GM19328 (cell line): Measurements from ENCODE around the gene REEP1.

Experiments
- ATAC-seq: cut with Tn5 transposase; IDR thresholded peaks from one replicate; pipeline ENCODE4 v1.9.1; 2021; ENCODE audit warnings: mild to moderate bottlenecking, moderate library complexity; ENCODE audit not compliant: unreplicated experiment

The REEP1 gene, protein sequence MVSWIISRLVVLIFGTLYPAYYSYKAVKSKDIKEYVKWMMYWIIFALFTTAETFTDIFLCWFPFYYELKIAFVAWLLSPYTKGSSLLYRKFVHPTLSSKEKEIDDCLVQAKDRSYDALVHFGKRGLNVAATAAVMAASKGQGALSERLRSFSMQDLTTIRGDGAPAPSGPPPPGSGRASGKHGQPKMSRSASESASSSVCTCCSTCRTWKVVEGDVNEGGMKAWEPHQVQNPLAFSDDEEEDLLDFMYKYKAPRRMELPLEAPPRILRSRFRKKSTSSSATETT

DNA sequence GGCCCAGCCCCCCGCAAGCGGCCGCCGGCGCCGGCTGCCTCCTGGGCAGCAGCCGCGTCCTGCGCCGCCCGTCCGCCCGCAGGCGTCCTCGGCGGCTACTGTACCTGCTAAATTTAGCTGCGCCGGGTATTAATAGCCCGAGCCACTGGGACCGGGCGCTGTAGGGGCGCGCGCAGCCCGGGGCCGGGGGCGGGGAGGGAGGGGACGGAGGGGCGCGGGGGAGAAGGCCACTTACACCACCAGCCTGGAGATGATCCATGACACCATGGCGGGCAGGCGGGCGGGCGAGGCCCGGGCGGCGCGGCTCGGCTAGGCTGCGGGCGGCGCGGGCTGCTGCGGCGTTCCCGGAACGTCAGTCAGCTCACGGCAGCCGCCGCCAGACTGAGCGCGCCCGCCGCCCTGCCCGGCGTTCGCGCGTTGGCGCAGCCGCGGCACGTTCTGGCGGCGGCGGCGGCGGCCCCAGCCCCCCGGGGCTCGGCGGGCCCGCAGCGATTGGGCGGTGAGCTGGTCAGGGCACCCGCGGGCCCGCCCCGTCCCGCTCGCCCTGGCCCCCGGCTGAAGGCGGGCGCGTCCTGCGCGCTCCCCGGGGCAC lies at the start of gene REEP1:
TSS of gene REEP1 (minus strand) at position 383 of the 592 bp plus-strand sequence. CDS start at position 267, 116 bp downstream.
- no peak for ATAC-seq

DNA sequence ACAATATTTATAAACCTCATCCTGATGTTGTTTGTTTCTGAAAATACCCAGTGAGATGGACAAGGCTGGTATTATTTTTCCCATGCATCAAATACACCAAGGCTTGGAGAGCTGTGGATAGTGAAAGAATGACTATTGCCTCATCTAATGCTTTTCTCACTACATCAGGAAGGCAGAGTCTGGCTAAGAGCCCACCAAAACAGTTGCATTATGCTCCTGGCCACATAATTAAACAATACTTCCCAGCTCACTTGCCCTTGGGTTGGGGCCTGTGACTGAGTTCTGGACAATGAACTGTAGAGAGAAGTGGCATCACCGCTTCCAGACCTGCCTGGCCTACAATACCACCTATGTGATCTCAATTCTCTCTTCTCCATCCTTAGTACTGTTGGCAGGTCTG lies 46.4 kb upstream of the REEP1 start:
- ATAC-seq: no peak

DNA sequence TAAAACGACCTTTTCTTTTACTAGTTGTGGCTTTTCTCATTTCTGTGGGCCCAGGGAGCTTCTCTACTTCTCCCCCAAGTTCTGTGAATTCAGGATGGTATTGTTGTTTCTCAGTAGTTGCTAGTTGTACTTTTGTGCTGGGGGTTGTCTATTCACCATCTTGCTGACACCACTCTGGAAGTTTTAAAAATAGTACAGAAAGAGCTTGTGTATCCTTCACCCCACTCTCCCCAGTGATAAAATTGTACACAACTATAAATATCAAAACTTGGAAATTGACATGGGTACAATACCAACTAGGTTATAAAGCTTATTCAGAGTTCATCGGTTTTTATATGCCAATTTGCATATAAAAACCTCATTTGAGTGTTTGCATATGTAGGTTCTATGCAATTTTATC lies 45.3 kb upstream of the REEP1 start:
- no peak for ATAC-seq

DNA sequence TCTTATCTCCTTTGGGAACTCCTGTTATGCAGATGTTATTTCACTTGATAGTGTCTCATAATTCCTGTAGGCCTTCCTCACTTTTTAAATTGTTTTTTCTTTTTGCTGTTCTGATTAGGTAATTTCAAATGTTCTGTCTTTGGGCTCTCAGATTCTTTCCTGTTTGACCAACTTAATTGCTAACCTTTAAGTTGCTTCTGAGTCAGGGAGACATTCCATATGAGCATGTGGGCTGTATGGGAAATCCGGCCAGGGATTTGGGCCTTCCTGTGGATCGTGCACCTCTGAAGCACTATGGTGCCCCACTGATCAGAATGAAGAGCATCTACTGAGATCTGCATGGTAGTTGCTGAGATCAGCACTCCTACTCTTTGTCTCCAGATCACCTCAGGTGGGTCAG lies 44.7 kb upstream of the REEP1 start:
- no peak for ATAC-seq

DNA sequence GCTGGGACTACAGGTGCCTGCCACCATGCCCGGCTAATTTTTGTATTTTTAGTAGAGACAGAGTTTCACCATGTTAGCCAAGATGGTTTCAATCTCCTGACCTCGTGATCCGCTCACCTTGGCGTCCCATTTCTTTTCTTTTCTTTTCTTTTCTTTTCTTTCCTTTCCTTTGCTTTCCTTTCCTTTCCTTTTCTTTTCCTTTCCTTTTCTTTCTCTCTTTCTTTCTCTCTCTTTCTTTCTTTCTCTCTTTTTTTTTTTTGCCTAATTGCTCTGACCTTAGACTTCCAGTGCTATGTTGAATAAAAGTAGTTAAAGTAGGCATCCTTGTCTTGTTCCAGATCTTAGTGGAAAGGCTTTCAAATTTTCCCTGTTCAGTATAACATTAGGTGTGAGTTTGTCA lies 41.0 kb upstream of the REEP1 start:
- ATAC-seq: no peak

DNA sequence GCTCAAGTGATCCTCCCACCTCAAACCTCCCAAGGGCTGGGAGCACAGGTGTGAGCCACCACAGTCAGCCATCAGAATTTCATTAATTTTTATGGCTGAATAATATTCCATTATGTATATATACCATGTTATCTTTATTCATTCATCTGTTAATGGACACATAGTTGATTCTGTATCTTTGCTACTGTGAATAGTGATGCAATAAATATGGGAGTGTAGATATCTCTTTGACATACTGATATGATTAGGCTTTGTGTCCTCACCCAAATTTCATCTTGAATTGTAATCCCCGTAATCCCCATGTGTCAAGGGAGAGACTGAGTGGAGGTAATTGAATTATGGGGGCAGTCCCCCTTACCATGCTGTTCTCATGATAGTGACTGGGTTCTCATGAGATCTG lies 38.2 kb upstream of the REEP1 start:
- ATAC-seq: no peak

DNA sequence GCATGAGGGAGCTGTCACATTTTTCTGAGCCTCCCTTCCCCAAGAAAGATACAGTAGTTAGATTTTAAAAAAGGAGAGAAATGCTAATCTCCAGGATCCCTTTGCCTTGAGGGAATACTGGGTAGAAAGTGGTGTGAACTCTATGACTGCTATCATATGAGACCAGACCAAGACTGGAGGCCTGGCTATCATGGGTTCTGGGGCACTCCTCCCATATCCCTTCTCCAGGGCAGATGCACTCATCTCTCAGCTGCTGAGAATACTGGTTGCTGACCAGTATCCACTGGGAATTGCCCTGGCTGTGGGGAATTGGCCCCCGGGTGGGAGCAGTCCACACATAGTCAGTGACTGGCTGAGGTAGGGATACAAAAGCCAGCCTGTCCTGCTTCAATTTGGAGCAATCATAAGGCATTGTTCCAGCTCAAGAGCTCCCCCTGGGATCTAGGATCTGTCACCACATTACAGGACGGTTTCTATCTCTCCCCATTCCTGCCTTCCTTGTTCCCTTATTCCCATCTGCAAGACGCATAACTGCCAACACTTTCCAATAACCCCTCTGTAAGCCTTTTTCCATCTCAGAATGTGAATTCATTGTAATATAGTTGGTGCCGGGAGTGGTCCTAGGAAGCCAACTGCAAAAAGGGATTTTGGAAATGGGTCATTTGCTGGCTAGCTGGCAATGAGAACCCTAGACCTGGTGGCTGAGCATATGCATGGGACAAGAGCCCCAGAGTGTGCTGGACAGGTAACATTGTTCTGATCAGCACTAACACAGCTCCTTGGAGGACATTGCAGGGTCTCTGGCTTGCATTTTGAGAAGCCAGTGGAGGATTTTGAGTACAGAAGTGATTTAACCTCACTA lies 35.4 kb upstream of the REEP1 start:
- no peak for ATAC-seq

DNA sequence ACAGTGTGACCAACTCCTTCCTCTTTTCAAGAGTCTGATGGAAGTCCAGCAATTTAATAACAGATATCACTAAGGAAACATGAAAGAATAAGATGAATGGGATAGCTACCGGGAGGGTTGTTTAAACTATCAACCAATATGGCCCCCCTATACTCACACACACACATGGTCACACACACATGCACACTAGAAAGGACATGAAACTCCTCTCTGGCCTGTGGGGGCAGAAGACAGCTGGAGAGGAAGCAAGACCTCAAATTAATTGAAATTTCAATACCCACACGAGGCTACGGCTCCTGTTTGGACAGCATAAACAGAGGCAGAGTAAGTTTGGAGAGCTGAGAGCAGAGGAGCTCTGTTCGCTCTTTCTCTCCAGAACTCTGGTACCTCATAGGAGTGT lies 34.7 kb upstream of the REEP1 start:
- no peak for ATAC-seq

DNA sequence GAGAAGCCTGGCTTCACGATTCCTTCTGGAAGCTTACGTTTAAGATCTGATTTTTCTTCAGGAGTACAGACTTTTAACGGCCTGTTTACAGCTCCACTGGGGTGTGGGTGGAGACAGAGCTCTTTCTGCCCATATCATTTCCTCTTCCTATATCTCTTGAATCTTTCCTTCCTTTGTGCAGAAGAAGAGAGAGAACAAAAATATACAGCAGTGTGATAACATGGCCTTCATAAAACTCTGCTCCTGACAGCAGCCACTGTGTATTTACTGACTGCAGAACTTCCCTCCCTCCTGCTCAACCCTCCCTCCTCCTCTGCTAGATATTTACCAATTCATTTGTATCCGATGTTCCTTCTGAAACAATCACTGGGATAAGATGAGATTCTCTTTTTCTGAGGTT lies 34.1 kb upstream of the REEP1 start:
- no peak for ATAC-seq

DNA sequence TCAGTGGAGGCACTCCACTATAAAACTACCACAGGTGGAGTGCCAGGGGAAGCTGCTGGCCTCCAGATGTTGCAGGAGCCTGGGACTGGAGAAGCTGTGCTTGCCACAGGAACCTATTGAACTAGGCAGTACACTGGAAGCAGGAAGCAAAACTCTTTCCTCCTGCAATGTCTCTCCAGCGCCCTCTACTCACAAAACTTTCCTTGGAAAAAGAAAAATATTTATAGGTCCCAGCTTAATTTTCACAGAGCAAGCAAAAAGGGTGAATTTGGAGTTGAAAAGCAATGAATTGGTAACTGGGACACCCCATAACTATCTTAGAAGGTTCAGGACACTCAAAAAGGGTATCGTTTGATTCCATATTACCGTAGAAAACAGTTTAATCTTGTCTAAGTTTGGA lies 33.2 kb upstream of the REEP1 start:
- ATAC-seq: no peak

DNA sequence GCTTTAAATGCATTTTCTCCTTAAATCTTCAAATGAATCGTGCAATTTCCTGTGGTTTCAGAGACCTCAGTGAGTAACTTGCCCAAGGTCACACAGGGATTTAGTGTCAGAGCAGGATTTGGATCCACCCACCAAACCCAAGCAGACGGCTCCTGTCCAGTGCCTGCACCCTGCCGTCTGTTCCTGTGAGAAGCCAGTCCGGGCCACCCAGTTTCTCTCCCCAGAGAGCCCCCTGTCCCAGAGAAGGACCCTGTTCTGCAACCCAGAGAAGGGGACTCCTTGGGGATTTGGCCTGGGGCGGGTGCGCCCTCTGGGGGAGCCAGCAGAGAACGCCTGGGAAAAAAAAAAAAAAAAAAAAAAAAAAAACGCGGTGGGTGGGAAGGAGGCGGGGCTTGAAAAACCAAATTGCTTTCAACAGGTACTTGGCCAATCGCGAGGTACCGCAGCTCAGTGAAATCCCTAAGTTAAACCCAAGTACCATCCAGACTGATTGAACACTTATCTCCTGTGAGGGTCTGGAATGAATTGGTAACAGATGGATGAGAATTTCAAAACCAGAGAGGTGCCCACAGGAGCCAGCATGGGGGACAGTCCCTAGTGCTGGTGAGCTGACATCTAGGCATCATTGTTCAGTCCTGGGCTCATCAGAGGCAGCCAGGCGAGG lies 30.9 kb upstream of the REEP1 start:
- no peak for ATAC-seq

DNA sequence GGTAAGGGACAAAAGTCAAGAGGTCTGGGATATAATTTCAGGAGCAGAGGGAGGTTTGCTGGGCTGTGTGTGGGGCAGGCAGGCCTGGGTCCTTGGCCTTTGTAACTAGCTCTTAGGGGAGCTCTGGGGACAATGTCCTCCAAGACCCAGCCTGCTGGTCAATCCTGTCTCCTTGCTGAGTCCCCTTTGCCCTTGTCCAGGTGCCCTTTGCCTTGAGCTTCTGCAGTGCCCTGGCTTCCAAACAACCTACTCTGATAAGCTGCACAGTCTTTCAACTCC lies 30.0 kb upstream of the REEP1 start:
- ATAC-seq: no peak

DNA sequence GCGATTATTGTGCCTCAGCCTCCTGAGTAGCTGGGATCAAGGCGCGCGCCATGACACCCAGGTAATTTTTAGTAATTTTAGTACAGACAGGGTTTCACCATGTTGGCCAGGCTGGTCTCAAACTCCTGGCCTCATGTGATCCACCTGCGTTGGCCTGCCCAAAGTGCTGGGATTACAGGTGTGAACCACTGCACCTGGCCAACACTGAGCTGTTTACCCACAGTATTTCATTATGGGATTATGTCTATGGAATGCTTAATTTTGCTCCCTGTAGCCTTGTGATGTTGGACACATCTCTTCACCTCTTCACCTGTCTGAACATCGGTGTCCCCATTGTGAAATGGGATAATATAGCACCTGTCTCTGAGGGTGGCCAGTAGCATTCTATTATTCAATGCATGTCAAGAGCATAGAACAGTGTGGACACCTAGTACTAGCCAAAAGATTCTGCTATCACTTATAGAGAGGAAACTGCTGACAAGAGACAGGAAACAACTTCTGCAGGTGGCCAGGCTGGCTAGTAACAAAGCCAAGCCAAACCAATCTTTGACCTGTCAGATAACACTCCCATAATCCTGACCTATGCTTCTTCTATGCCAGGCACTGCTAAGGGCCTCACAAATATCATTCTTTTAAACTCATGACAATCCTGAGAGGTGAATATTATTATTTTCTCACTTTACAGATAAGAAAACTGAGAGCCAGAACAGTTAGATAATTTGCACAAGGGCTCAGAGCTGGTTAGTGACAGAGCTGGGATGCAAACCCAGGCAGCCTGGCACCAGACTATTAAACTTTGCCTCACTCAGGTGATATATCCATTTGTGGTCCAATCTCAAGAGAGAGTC lies 29.4 kb upstream of the REEP1 start:
- no peak for ATAC-seq

DNA sequence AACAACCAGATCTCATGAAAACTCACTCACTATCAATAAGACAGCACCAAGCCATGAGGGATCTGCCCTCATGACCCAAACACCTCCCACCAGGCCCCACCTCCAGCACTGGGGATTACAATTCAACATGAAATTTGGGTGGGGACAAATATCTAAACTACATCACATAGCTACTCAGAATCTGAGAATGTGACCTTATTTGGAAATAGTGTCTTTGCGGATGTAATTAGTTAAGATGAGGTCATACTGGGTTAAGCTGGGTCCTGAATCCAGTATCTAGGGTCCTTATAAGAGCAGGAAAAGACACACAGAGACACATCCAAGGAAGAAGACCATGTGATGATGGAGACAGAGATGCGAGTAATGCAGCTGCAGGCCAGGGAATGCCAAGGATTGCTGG lies 27.5 kb upstream of the REEP1 start:
- no peak for ATAC-seq

DNA sequence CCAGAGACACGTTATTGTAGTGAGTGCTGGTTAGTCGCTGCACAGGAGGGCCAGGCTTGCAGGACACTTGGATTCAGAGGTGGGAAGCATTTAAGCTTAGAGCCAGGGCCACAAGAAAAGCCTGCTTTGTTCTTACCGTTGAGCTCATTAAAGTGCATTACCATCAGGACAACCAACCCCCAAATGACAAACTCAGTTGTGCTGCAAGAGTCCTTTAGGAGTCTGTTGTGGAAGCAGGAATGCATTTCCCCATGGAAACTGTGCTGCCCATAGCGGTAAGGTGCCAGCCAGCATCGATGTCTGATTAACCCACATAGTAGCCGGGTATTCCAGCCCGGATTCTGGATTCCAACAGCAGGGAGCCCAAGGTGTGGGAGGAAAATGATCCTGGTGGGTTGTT lies 23.4 kb upstream of the REEP1 start:
- ATAC-seq: no peak

DNA sequence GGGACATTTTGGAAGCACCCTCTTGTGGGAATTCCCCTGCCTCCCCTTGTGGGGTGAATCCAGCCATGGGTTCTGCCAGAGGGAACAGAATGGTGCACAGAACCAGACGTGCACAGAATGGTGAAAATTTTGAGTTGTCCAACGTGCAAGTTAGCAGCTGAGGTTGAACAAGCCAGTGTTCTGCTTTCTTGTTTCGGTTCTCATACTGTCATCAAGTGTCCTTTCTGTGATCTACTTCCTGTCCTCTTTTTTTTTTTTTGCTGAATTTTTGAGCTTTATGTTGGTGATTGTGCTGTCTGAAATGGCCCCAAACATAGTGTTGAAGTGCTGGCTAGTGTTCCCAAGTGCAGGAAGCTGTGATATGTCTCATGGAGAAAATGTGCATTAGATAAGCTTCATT lies 21.5 kb upstream of the REEP1 start:
- peak; percentile 58 for ATAC-seq

DNA sequence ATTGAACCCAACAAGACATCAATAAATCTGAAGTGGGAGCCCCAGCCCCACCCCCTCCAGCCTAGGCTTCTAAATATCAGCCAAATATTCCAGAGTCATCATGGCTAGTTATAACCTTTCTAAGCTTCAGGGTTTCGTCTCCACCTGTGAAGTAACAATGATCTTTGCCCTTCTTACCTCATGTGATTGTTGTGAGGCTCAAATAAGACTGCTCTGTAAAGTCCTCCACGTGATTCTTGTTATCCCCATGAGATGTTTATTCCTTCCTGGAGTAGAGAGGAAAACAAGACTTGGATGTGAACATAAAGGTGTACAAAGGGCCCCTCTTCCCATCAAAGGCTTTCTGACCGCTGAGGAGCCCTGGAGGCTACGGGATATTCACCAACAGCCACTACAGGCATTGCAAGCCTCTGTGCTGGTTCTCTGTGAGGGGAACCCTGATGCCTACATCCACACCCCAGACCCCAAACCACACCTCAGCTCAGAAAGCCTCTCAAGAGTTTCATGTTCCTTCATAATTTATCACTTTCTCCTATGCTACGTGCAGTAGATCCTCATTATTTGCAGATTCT lies 20.1 kb upstream of the REEP1 start:
- no peak for ATAC-seq

DNA sequence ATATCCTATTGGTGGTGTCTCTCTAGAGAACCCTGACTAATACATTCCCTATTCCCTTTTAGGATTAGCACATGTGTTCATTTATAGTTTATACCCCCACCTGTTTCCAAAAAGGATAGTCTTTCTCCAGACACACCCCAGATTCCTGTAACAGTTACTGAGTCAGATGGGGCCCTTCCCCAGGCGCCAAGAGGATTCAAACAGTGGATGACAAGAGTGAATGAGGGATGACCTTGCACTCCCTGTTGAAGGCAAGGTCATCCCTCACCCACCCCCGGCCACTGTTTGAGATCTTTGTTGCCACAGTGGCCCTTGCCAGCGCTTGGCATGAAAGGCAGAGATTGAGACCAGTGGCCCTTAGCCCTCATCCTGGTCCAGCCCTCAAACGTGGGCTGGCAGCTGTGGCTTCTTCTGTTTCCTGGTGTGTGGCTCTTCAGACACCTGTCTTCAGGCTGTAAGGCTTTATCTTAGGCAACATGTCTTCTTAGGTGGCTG lies 15.3 kb upstream of the REEP1 start:
- no peak for ATAC-seq

DNA sequence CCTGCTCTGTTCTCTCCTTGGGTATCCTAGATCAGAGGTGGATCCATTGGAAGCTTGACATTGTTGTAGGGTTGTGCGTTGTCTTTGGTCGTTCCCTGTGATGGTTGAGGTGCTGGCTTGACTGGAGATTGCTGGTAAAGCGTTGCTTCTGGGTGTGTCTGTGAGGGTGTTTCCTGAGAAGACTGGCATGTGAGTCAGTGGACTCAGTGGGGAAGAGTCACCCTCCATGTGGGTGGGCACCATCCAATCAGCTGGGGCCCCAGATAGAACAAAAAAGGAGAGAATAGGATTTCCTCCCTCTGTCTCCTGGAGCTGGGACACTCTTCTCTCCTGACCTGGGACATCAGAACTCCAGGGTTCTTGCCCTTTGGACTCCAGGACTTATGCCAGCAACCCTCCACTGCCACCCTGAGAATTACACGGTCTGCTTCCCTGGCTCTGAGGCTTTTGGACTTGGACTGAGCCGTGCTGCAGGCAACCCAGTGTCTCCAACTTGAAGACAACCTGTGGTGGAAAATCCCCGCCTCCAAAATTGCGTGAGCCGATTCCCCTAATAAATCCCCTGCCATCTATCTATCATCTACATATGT lies 14.8 kb upstream of the REEP1 start:
- no peak for ATAC-seq

DNA sequence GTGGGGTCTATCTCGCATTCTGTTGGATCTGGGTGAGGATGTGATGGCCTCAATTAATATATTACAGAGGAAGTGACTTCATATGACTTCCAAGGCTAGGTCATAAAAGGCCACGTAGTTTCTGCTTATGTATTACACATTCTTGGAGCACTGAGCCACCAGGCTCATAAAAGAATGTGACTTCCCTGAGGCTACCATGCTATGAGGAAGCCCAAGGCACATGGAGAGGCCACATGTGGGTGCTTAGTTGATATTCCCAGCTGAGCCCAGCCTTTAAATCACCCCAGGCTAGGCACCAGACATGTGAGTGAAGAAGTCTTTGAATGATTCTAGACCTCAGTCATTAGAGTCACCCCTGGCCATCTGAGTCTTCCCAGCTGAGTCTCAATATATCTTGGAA lies 13.3 kb upstream of the REEP1 start:
- ATAC-seq: no peak
